Transverse colon (tissue), 4 donors: ENCODE data around the gene PHYKPL.

Experiments used
- CTCF ChIP-seq, 5 experiments: fragments of 200-600 bp in 3 of 5; fragments of 450-650 bp in 2 of 5; sonication (generic) in 3 of 5; IDR thresholded peaks; 1 replicate in 2 of 5; 2 replicates in 3 of 5; pipeline ENCODE4 v1.5.1; 2016 to 2017; ENCODE audit warnings: antibody characterized with exemption in 5 of 5, inconsistent platforms in 3 of 5, mild to moderate bottlenecking in 2 of 5, moderate library complexity in 1 of 5
- EP300 ChIP-seq: sonication (generic); formaldehyde crosslinking; IDR thresholded peaks from one replicate; pipeline ENCODE4 v1.6.1; 2017; ENCODE audit warnings: antibody characterized with exemption, low read depth
- POLR2A ChIP-seq: fragments of 450-650 bp; IDR thresholded peaks from one replicate; pipeline ENCODE4 v1.6.1; 2016; ENCODE audit warnings: antibody characterized with exemption, mild to moderate bottlenecking, moderate library complexity
- POLR2AphosphoS5 ChIP-seq, 3 donors: sonication (generic); formaldehyde crosslinking; IDR thresholded peaks; one replicate each; pipeline ENCODE4 v1.6.1; 2016; ENCODE audit warnings: antibody characterized with exemption in 3 of 3

GRCh38 chr5:178228609-178229008, 4.0 kb downstream of the PHYKPL start:
- TF ChIP-seq CTCF (IDR thresholded peaks at IDR 0.05) (no peak), POLR2AphosphoS5 (IDR thresholded peaks at IDR 0.05) (no peak), POLR2A (no peak), EP300 (no peak)
